Common myeloid progenitor, CD34-positive (primary cell): Measurements from ENCODE around the gene HLA-DMA.

Experiments
- CTCF ChIA-PET: fragments of 350-600 bp; sonication (Branson Sonifier 250); formaldehyde crosslinking; loops from one replicate; lab custom pipeline; 2021; ENCODE audit warnings: antibody characterized with exemption; lab: Charles Lee
- POLR2A ChIA-PET: fragments of 350-600 bp; sonication (Branson Sonifier 250); formaldehyde crosslinking; loops from one replicate; lab custom pipeline; 2021; ENCODE audit warnings: antibody characterized with exemption; lab: Charles Lee
- DNase-seq, 3 donors: peaks; one replicate each; pipeline versions ENCODE4 v3.0.0 to v3.0.0-alpha.2; 2013
- H3K27ac ChIP-seq, 2 experiments: 1 replicate in 1 of 2; 2 replicates in 1 of 2; pipeline ENCODE4 v1.7.0; 2013; ENCODE audit warnings: inconsistent platforms in 2 of 2, low read length in 2 of 2, mild to moderate bottlenecking in 2 of 2, low read depth in 1 of 2, moderate library complexity in 1 of 2; ENCODE audit not compliant: severe bottlenecking in 2 of 2, insufficient read depth in 1 of 2, poor library complexity in 1 of 2
- H3K27me3 ChIP-seq, 5 experiments: replicated peaks in 2 of 5; 1 replicate in 3 of 5; 2 replicates in 2 of 5; pipeline versions ENCODE4 v1.6.1 to v1.7.0; 2013; ENCODE audit warnings: low read length in 4 of 5, mild to moderate bottlenecking in 2 of 5, moderate library complexity in 2 of 5, inconsistent platforms in 1 of 5; ENCODE audit not compliant: insufficient read depth in 5 of 5, control insufficient read depth in 4 of 5
- H3K36me3 ChIP-seq, 4 experiments: 1 replicate in 2 of 4; 2 replicates in 2 of 4; pipeline versions ENCODE4 v1.6.1 to v1.7.0; 2013; ENCODE audit warnings: low read length in 3 of 4, control low read depth in 1 of 4, mild to moderate bottlenecking in 1 of 4; ENCODE audit not compliant: control insufficient read depth in 4 of 4, insufficient read depth in 4 of 4
- H3K4me1 ChIP-seq, 4 experiments: 1 replicate in 3 of 4; 2 replicates in 1 of 4; pipeline versions ENCODE4 v1.6.1 to v1.7.1; 2013; ENCODE audit warnings: low read length in 3 of 4, mild to moderate bottlenecking in 3 of 4, control low read depth in 1 of 4, inconsistent platforms in 1 of 4, moderate library complexity in 1 of 4; ENCODE audit not compliant: control insufficient read depth in 4 of 4, insufficient read depth in 4 of 4; ENCODE audit errors: control extremely low read depth in 1 of 4
- H3K4me3 ChIP-seq, 7 experiments: 1 replicate in 4 of 7; 2 replicates in 3 of 7; pipeline versions ENCODE4 v1.5.1 to v1.7.0; 2013; ENCODE audit warnings: mild to moderate bottlenecking in 7 of 7, low read length in 6 of 7, moderate library complexity in 6 of 7, inconsistent platforms in 2 of 7, low read depth in 2 of 7, control low read depth in 1 of 7; ENCODE audit not compliant: insufficient read depth in 4 of 7, control insufficient read depth in 1 of 7; ENCODE audit errors: extremely low read depth in 1 of 7
- H3K9me3 ChIP-seq, 5 experiments: 1 replicate in 4 of 5; 2 replicates in 1 of 5; pipeline versions ENCODE4 v1.6.1 to v1.7.1; 2013; ENCODE audit warnings: low read length in 4 of 5, mild to moderate bottlenecking in 2 of 5, inconsistent platforms in 1 of 5, low read depth in 1 of 5, moderate library complexity in 1 of 5; ENCODE audit not compliant: control insufficient read depth in 4 of 5, insufficient read depth in 2 of 5; ENCODE audit errors: control extremely low read depth in 1 of 5
- WGBS: methylation state at CpG from one replicate; pipeline ENCODE4 v1.1.5; 2013; ENCODE audit not compliant: insufficient coverage; 5-methylcytosine and 5-hydroxymethylcytosine counted together

Gene HLA-DMA

GRCh38 chr6:32933661-32934085, 19.2 kb downstream of the HLA-DMA start:
- no CpG with 5 or more reads among the region's 3 CpGs for WGBS
- Histone ChIP-seq H3K4me1 (peaks cover 0 to 18% (median under 1%) of the 10 kb centered on the region in 4 experiments), H3K4me3 (no peak overlapping the region), H3K27me3 (no peaks in the 10 kb centered on the region), H3K9me3 (no peaks in the 10 kb centered on the region), H3K27ac (no peak overlapping the region), H3K36me3 (peaks cover 0 to 34% (median 23%) of the 10 kb centered on the region in 4 experiments)
- DNase-seq = peak; percentile 76 to 81 (median 76)
- POLR2A ChIA-PET = interaction anchor here (1.5 to 2.4 kb wide), 2 partner anchors 38 to 51 kb away, joined by 6 to 19 read pairs; no protein-coding TSS in a partner anchor
- CTCF ChIA-PET = interaction anchor here (0.7 to 7.3 kb wide), 29 partner anchors 8 to 243 kb away, joined by 3 to 175 read pairs (median 5); partner anchors contain the start of genes BRD2 and HLA-DMA

DNA sequence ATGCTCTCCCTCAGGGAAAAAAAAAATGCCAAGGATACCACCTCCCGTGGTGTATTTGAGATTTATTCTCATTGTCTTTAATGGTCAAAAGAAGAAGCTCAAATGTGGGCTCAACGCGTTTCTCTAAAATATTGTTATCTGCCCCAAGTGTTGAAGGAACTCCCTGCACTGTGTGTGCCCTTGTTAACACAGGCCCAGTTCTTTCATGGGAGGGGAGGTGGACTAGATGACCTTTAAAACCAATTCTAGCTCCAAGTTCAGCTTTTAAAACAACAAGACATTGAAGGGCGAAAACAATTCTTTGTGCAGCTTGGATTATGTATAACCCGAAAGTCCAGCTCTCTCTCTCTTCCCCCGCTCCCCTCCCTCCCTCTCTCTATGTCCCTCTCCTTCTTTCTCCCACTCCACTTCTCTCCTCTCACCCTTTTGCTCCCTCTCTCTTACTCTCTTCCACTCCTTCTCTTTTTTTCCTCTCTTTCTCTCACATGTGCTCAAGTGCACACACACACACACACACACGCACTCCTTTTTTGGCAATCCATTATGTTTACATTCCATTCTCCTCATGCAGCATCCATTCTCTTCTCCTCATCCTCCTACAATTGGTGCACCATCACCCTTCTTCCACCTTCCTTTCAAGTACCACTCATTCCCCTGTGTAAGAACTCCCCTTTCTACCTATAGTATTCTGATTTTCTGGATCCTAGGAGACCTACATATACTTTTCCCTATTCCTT, 20.6 kb downstream of the HLA-DMA start:
- ChIA-PET POLR2A (interaction anchor here (0.6 to 2.4 kb wide), 4 partner anchors 15 to 40 kb away, joined by 3 to 19 read pairs (median 6); partner anchors contain the start of gene HLA-DMA), CTCF (interaction anchor here (0.6 to 7.3 kb wide), 17 partner anchors 10 to 119 kb away, joined by 3 to 175 read pairs (median 6); partner anchors contain the start of genes BRD2 and HLA-DMA)
- no peaks in the 10 kb centered on the region for H3K27me3 ChIP-seq

DNA sequence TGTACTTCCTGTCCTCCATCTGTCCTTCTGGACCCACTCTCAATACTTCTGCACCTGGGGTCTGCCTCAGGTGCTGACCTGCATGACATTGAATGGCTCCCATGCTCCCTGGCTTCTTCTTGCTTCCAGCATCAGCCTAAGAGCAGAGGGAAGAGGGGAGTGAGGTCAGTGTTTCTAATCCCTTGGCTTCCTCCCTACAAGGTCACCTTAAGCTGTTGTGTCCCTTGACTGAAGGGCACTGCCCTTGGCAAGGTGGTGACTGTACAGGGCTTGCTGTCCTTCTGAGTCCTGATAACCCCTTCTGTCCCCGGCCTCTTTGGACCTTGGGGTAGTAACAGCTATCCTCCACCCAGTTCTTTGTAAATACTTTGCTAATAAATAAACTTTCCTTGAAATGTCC, 21.7 kb downstream of the HLA-DMA start:
- 0% methylated on average over 1 of the region's 1 CpG for WGBS
- Histone ChIP-seq H3K4me3 (no peak overlapping the region), H3K9me3 (no peaks in the 10 kb centered on the region), H3K4me1 (peaks cover 0 to 5% (median 0%) of the 10 kb centered on the region in 4 experiments), H3K36me3 (peaks cover 0 to 17% (median 13%) of the 10 kb centered on the region in 4 experiments), H3K27me3 (no peaks in the 10 kb centered on the region), H3K27ac (no peak overlapping the region)
- DNase-seq = no peak
- CTCF ChIA-PET = interaction anchor here (1.0 to 7.3 kb wide), 6 partner anchors 13 to 54 kb away, joined by 4 to 175 read pairs (median 26); partner anchors contain the start of genes BRD2 and HLA-DMA
- POLR2A ChIA-PET = interaction anchor here (2.2 kb wide), 1 partner anchor 22 kb away, joined by 5 read pairs; the partner anchor contains the start of gene HLA-DMA

More for the DNA sequence above, 20.6 kb downstream of the HLA-DMA start:
- Histone ChIP-seq H3K27ac (no peak overlapping the region), H3K36me3 (peaks cover 0 to 25% (median 16%) of the 10 kb centered on the region in 4 experiments), H3K9me3 (no peaks in the 10 kb centered on the region), H3K4me1 (peaks cover 0 to 14% (median 0%) of the 10 kb centered on the region in 4 experiments), H3K4me3 (no peak overlapping the region)
- DNase-seq = no peak
- WGBS = 92% methylated on average over 6 of the region's 7 CpGs

DNA sequence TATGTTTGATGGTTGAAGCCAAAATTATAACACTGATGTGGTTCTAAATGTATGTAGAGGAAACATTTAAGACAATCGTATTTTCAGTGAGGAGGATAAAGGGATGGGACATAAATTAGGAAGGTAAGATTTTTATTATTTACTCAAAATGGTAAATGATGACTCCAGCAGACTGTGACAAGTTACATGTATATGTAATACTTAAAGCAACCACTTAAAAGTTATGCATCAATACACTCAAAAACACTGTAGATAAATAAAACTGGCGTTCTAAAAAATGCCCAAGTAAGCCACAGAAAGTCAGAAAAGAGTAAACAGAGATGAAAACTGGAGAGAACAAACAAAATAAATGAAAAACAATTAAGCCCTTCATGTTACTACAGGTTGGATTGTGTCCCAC, 30.8 kb downstream of the HLA-DMA start:
- ChIA-PET CTCF (interaction anchor here (1.1 kb wide), 1 partner anchor 62 kb away, joined by 4 read pairs; no protein-coding TSS in a partner anchor), POLR2A (no interaction called here)
- H3K36me3 ChIP-seq = no peaks in the 10 kb centered on the region
- 100% methylated on average over 1 of the region's 2 CpGs for WGBS
- H3K27me3 ChIP-seq = no peaks in the 10 kb centered on the region
- H3K27ac ChIP-seq = no peak overlapping the region
- DNase-seq = no peak
- H3K9me3 ChIP-seq = no peaks in the 10 kb centered on the region
- peaks cover 0 to 16% (median 5%) of the 10 kb centered on the region in 4 experiments for H3K4me1 ChIP-seq
- H3K4me3 ChIP-seq = no peak overlapping the region

GRCh38 chr6:32920715-32921114, 32.2 kb downstream of the HLA-DMA start:
- Histone ChIP-seq H3K27me3 (no peaks in the 10 kb centered on the region), H3K4me1 (peaks cover 0 to 23% (median 5%) of the 10 kb centered on the region in 4 experiments), H3K27ac (no peak overlapping the region), H3K9me3 (no peaks in the 10 kb centered on the region), H3K36me3 (no peaks in the 10 kb centered on the region), H3K4me3 (no peak overlapping the region)
- ChIA-PET CTCF (interaction anchor here (1.3 to 1.7 kb wide), 4 partner anchors 12 to 33 kb away, joined by 3 to 13 read pairs (median 4); no protein-coding TSS in a partner anchor), POLR2A (no interaction called here)
- WGBS = no CpG with 5 or more reads among the region's 2 CpGs
- DNase-seq = peak in 2 of 3 donors; percentile 17 to 39

GRCh38 chr6:32912951-32913350, 39.9 kb downstream of the HLA-DMA start:
- WGBS = no CpG with 5 or more reads among the region's 1 CpG
- no peaks in the 10 kb centered on the region for H3K36me3 ChIP-seq
- H3K4me3 ChIP-seq = no peak overlapping the region
- no peaks in the 10 kb centered on the region for H3K27me3 ChIP-seq
- POLR2A ChIA-PET = no interaction called here
- H3K27ac ChIP-seq = no peak overlapping the region
- peaks cover 0 to 7% (median 0%) of the 10 kb centered on the region in 4 experiments for H3K4me1 ChIP-seq
- DNase-seq = no peak
- H3K9me3 ChIP-seq = no peaks in the 10 kb centered on the region
- CTCF ChIA-PET = interaction anchor here (0.9 to 3.0 kb wide), 11 partner anchors 11 to 74 kb away, joined by 3 to 12 read pairs (median 4); partner anchors contain the start of gene HLA-DMA
